ENCODE measurements around the gene MTHFD2L.
"Not testable (repeated sequence)": the region's sequence is repeated elsewhere in the genome, so short reads cannot be mapped to it uniquely, and the experiment has no call there.

Gene MTHFD2L

DNA sequence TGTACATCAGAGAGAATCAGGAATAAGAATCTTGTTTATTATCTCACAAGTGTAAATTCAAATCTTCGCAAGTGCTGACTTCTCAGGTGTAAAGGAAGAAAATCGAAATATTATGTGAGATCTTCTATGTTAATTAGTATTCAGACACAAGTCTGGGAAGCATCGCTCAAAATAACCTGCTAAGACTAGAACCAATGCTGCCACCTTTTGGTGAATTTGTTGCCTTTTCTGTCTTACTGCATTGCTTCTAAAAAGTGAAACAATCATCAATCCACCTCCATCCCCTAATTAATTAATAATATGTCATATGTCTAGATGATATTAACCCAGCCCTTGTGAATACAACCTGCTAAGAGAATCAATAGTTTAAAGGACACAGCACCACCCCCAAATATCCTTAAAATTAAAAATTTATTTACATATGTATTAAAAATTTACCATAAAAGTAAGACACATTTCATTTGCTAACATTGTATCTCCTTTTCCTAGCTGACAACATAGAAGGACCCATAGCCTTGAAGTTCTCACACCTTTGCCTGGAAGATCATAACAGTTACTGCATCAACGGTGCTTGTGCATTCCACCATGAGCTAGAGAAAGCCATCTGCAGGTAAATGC, 153.9 kb downstream of the MTHFD2L start:
- peak; percentile 30 for DNase-seq

DNA sequence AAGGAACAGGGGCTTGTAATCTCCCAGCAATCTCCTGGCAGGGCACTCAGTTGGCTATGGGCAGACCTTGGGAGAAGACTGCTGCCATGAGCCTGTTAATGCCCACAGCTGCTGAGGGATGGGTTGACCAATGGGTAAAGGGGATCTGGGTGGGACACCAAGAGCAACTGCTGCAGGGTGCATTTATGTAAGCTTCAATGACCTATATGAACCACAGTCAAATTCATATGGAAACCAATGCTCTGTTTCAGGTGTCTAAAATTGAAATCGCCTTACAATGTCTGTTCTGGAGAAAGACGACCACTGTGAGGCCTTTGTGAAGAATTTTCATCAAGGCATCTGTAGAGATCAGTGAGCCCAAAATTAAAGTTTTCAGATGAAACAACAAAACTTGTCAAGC, 156.4 kb downstream of the MTHFD2L start:
- no peak for DNase-seq

GRCh38 chr4:74314944-74315343, 157.0 kb downstream of the MTHFD2L start:
- DNase-seq, result no peak

DNA sequence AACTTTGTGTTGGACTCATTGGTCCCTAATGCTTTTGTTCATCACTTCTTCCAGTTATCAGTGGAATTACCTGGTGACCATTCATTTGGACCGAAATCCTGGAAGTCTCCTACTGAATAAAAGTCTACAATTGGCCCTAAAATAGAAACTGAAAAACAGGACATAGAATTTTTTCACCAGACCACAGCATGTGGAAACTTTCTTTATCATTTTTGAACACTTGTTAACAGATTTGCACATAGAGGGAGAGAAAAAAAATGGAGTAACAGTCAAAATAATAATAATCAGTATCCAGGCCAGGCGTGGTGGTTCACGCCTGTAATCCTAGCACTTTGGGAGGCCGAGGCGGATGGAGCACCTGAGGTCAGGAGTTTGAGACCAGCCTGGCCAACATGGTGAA, 157.5 kb downstream of the MTHFD2L start:
- no peak for DNase-seq

DNA sequence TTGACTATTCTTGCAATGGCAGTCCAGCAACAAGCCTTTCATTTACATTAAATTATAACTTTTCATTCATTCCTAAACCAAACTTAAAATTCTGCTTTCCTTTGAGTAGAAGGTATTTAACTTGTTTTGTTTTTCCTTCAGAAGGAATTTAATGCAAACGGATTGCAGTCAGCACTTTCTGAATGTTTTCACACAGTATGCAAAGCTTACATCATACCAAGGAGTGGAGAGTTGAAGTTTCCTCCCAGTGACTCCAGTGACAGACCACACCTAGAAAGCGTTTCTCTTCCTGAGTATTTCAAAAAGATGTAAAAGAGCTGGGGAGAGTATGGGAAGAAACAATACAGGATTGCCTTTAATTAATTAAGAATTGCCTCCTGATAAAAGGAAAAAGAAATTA, 158.5 kb downstream of the MTHFD2L start:
- no peak for DNase-seq

GRCh38 chr4:74317616-74318246, 159.8 kb downstream of the MTHFD2L start:
- DNase-seq, result no peak

DNA sequence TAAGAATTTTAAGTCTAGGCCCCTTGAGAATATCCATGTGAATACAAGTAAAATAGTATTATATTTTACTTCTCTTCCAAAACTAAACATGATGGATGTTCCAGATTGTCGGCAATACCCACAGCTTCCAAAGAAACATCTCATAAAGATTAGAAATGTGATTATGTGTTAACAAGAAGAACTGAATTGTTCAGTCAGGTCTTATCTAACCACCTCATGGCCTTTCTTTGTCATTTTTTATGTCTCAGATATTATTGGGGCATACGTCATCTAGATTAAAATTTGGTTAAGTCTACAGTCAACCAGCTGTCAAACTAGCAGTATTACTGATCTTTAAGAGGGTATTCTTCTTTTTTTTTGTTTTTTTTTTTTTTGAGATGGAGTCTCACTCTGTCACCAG, 160.4 kb downstream of the MTHFD2L start:
- DNase-seq, result no peak

DNA sequence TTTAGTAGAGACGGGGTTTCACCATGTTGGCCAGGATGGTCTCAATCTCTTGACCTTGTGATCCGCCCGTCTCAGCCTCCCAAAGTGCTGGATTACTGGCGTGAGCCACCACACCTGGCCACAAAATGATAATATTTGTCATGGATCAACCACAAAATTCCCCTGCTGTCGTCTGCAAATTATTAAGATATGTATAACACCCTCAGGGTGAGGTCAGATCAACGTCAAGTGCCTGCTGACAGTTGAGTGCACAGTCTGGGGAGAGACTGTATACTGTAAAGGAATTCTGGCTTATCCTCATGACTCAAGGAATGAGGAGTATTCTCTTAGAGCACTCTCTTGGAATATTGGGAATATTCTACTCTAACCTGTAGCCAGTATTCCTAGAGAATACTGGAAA, 161.6 kb downstream of the MTHFD2L start:
- no peak for DNase-seq

DNA sequence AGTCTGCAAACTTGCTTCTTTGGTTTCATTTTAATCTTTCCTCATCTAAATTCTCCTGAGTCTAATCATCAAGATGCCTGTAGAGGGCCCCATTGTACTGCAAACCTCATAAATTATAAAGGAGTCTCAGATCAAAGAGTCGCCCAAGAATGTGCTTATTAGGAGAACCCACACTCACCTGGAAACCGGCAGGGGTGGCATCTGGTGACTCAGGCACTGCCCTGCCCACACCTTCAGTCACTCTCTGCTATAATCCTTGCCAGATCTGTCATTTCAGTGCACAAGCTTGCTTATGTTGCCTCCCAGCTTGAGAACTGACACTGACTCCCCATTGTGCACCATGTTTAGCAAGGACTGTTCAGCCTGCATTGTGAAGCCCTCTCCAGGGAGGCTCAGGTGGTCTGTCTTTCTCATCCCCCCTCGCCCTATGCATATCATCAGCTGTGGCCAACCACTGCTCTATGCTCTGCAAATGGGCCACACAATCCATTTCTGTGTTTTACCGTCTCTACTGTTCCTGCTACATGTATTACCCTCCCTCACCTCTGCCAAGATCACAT, 162.7 kb downstream of the MTHFD2L start:
- DNase-seq, result peak; percentile 16

- DNase-seq, result no peak
These were observed 164.4 kb downstream of the MTHFD2L start for GRCh38 chr4:74322301-74322700.

GRCh38 chr4:74323663-74324062, 165.7 kb downstream of the MTHFD2L start:
- no peak for DNase-seq

DNA sequence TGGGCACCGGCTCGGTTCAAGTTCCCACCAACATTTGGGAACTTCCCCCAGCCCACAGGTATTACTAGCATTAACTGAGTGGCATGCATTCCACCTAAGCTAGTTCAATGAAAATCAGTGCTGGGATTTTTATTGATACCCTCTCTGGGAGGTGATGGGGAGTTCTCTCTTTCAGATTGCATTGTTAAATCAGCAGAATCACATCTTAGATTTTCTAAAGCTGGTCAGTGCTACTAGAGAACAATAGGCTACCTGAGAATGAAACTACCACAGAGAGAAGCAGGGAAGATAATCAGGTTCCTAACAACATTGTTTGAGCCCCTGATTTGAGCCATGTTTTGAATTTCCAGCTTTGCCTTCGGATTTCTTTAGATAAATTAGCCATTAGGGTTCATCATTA, 166.3 kb downstream of the MTHFD2L start:
- DNase-seq, result no peak

DNA sequence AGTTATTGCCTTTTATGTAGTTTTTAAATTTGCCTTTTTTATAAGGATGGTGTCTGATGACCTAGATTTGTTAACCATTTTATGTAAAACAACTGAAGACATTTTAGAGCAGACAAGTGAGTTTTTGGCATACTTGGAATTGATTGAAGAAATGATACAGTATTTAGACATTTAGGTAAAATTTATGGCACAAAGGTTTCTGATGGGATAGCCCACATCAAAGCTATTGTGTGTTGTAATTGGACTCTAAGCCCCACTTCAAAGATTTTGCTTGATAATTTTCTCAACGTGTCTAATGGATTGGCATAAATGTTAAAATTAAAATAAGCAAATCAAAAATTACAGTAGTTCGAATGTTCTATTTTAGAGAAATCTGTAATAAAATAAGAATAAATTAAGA, 168.0 kb downstream of the MTHFD2L start:
- DNase-seq, result no peak

GRCh38 chr4:74327762-74328161, 169.8 kb downstream of the MTHFD2L start:
- DNase-seq, result no peak

- no peak for DNase-seq
These were observed 170.6 kb downstream of the MTHFD2L start for GRCh38 chr4:74328501-74328900.

GRCh38 chr4:74329307-74329706, 171.4 kb downstream of the MTHFD2L start:
- DNase-seq, result no peak

DNA sequence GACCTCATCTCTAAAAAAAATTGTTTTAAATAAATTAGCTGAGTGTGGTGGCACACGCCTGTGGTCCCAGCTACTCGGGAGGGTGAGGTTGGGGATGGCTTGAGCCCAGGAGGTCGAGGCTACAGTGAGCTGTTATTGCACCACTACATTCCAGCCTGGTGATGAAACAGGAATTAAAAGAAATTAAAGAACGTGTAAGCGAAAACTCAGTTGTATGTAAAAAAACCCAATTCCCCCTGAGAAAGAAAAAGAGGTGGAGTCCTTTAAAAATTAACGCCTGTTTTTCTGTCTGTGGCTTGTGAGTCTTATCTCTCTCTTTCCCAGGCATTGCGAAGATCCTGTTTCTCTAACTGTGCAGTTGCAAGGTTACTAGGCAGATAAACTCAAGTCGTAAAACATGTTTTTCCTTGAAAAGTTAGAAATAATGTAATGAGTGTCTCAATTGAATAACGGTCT, 172.4 kb downstream of the MTHFD2L start:
- DNase-seq, result no peak

- DNase-seq, result no peak
These were observed 173.3 kb downstream of the MTHFD2L start for GRCh38 chr4:74331252-74331651.

GRCh38 chr4:74331944-74332343, 174.0 kb downstream of the MTHFD2L start:
- no peak for DNase-seq

DNA sequence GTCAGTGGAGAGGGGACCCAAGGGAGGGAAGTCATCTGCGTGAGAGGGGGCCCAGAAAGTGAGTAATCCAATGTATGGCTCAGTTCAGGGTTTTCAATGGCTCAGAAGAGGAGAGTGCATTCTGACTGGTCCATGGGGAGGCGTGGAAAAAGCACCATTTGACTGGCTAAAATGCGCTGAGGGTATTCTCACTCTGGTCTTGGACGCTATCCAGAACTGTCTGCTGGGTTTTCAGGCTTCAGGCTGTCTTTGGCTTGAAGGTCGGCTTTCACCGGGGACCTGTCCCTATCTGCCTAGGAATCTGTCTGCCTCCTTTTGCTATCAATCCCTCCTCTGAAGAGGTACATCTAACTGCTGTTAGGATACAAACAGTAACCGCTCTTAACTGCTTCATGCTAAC, 176.7 kb downstream of the MTHFD2L start:
- DNase-seq, result no peak

DNA sequence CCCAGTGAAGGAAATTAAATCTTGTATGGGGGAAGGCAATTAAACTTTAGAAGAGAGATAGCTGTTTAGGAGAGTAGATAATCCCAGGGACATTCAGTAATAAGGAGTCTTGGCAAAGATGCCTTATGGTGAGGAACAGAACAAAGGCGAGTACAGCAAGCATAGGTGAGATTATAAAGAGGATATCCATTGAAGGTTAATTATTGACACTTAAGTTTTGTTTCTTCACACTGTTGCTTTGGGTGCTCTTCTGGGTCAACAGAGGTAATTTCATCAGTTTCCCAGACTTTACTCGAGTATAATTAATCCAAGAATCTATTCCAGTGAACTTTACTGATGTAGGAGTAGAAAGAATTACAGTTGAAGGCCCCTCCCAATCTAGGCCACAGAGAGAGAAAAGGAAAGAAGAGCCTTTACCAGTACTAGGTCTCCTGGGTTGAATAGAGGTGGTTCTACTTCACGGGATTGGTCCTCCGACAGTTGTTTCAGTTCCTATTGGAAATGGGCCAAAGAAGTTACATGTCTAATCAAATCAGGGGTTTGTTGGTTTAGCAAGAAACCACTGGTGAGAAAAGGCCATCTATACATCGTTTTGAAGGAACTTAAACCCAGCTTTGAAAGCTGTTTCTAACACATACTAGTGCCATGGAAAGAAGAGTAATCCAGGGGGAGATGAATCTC, 177.6 kb downstream of the MTHFD2L start:
- DNase-seq, result no peak

- DNase-seq, result no peak
These were observed 180.9 kb downstream of the MTHFD2L start for GRCh38 chr4:74338792-74339333.

- DNase-seq, result no peak
These were observed 181.6 kb downstream of the MTHFD2L start for GRCh38 chr4:74339501-74339900.

DNA sequence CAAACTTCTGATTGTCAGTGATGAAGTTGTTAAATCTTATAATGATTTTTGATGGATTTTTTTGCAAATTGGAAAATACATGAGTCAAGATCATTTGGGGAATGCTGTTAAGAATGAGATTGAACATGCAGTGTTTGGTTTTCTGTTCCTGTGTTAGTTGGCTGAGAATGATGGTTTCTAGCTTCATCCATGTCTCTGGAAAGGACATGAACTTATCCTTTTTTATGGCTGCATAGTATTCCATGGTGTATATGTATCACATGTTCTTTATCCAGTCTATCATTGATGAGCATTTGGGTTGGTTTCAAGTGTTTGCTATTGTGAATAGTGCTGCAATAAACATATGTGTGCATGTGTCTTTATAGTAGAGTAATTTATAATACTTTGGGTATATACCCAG, 182.5 kb downstream of the MTHFD2L start:
- DNase-seq, result not testable (repeated sequence)

Measured in NCI-H1694 treated with DMSO at 0.1 percent for 48 hours (cell line).